ENCODE results near the gene PHLDB2. TPM values are rescaled to one million over a fixed set of nuclear protein-coding genes. Genes with fewer than 3 reads are reported as not detected.
A peak's percentile ranks its signal among the peaks of the same experiment; 100 is the strongest.

PHLDB2 gene
- total and polyA plus RNA-seq, 2 of the 4 experiments (the other 2 are of a cell fraction) = 10.6 to 28.7 TPM

DNA sequence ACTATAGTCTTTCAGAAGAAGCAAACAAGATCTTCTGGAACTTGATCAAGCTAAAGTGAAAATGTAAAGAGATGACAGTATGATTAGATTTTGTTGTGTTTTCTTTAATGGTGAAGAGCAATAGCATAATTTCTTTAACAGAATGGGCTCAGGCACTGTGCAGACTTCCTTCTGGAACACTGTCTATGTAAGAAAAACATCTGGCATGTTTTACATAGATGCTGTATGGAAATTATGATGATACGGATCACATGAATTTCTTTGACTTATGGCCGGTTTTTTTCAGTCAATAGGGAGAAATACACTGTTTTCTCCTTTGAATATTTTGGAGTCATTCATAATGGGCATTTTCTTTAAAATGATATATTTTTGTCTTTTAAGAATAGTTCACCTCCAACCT lies 42.6 kb downstream of the PHLDB2 start:
- no peak overlapping the region for H3K27ac ChIP-seq (ENCODE audit: insufficient read depth, low read length)
- no peak overlapping the region for H2AK9ac ChIP-seq (replicated peaks; ENCODE audit: low read depth, low read length, poor library complexity)
- H4K91ac ChIP-seq (ENCODE audit: insufficient read depth, low read depth, low read length) = peak overlapping the region; percentile 54; the same call in 1 of the 2 replicates
- ATAC-seq (ENCODE audit: low read depth) = no peak
- H2AFZ ChIP-seq (replicated peaks; ENCODE audit: low read length, poor library complexity) = no peak overlapping the region
- no peak overlapping the region for H3K4me3 ChIP-seq (ENCODE audit: insufficient read depth, low read depth, low read length)
- H2BK5ac ChIP-seq (ENCODE audit: low read depth, low read length, poor library complexity, severe bottlenecking) = no peak overlapping the region
- peaks cover 13 to 23% of the 10 kb centered on the region in 2 experiments; a peak in 3 of 4 replicates for H3K79me1 ChIP-seq (ENCODE audit: low read depth in 1 of 2, low read length in 2 of 2)
- H4K8ac ChIP-seq (ENCODE audit: low read depth in 2 of 2, low read length in 2 of 2) = no peak overlapping the region; a peak in 2 of 4 replicates
- H3K9ac ChIP-seq (ENCODE audit: low read depth, low read length) = no peak overlapping the region
- H3K56ac ChIP-seq (ENCODE audit: extremely low read depth, insufficient read depth, low read length) = no peak overlapping the region
- peaks cover 10% of the 10 kb centered on the region for H3K4me1 ChIP-seq (ENCODE audit: control insufficient read depth, insufficient read depth, low read length)
- no peak overlapping the region for H3K18ac ChIP-seq (ENCODE audit: low read depth, low read length)
- H2BK120ac ChIP-seq (ENCODE audit: low read depth, low read length) = peak overlapping the region; percentile 66; the same call in 1 of the 2 replicates
- in situ Hi-C loops (cut with MboI; ENCODE audit: low sequenced_read_pairs) = no loop called here
- CTCF ChIA-PET = no interaction called here
- no peak for DNase-seq
- H2BK15ac ChIP-seq (ENCODE audit: low read depth, low read length) = no peak overlapping the region
- peak overlapping the region; percentile 39; the same call in 1 of the 2 replicates for H4K5ac ChIP-seq (ENCODE audit: low read depth, low read length)
- peaks cover 2% of the 10 kb centered on the region; the same call in 1 of the 2 replicates for H3K9me3 ChIP-seq (ENCODE audit: control insufficient read depth, insufficient read depth, low read length)
- H3K4ac ChIP-seq (ENCODE audit: low read depth, low read length) = peak overlapping the region; percentile 39; the same call in 1 of the 2 replicates
- WGBS, 2 experiments (ENCODE audit: extremely low coverage in 2 of 2, insufficient read length in 1 of 2) = no CpG with 5 or more reads among the region's 2 CpGs
- dilution Hi-C loops (cut with HindIII; ENCODE audit: low sequenced_read_pairs, unreplicated experiment) = no loop called here
- TF ChIP-seq, protein P1, sequence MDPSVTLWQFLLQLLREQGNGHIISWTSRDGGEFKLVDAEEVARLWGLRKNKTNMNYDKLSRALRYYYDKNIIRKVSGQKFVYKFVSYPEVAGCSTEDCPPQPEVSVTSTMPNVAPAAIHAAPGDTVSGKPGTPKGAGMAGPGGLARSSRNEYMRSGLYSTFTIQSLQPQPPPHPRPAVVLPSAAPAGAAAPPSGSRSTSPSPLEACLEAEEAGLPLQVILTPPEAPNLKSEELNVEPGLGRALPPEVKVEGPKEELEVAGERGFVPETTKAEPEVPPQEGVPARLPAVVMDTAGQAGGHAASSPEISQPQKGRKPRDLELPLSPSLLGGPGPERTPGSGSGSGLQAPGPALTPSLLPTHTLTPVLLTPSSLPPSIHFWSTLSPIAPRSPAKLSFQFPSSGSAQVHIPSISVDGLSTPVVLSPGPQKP (IDR thresholded peaks at IDR 0.05; ENCODE audit: borderline replicate concordance, low read depth, low read length) = no peak
- TF ChIP-seq NFE2L2 (IDR thresholded peaks at IDR 0.05; ENCODE audit: low read depth, low read length) = no peak
- no peak for TF ChIP-seq SMC3 (IDR thresholded peaks at IDR 0.05; ENCODE audit: low read depth, low read length)
- TF ChIP-seq RCOR1 (IDR thresholded peaks at IDR 0.05; ENCODE audit: insufficient replicate concordance, low read length) = no peak
- no peak for TF ChIP-seq RAD21 (IDR thresholded peaks at IDR 0.05; ENCODE audit: low read length)
- TF ChIP-seq FOS (IDR thresholded peaks at IDR 0.05; ENCODE audit: low read depth, low read length) = no peak
- TF ChIP-seq, protein P2, sequence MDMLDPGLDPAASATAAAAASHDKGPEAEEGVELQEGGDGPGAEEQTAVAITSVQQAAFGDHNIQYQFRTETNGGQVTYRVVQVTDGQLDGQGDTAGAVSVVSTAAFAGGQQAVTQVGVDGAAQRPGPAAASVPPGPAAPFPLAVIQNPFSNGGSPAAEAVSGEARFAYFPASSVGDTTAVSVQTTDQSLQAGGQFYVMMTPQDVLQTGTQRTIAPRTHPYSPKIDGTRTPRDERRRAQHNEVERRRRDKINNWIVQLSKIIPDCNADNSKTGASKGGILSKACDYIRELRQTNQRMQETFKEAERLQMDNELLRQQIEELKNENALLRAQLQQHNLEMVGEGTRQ (IDR thresholded peaks at IDR 0.05; ENCODE audit: low read depth, low read length) = no peak
- TF ChIP-seq, protein P3, sequence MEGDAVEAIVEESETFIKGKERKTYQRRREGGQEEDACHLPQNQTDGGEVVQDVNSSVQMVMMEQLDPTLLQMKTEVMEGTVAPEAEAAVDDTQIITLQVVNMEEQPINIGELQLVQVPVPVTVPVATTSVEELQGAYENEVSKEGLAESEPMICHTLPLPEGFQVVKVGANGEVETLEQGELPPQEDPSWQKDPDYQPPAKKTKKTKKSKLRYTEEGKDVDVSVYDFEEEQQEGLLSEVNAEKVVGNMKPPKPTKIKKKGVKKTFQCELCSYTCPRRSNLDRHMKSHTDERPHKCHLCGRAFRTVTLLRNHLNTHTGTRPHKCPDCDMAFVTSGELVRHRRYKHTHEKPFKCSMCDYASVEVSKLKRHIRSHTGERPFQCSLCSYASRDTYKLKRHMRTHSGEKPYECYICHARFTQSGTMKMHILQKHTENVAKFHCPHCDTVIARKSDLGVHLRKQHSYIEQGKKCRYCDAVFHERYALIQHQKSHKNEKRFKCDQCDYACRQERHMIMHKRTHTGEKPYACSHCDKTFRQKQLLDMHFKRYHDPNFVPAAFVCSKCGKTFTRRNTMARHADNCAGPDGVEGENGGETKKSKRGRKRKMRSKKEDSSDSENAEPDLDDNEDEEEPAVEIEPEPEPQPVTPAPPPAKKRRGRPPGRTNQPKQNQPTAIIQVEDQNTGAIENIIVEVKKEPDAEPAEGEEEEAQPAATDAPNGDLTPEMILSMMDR (conservative IDR thresholded peaks at IDR 0.05; ENCODE audit: low read depth, low read length) = no peak
- TF ChIP-seq MXI1 (IDR thresholded peaks at IDR 0.05; ENCODE audit: borderline replicate concordance, low read depth, low read length) = no peak
- TF ChIP-seq RFX5 (IDR thresholded peaks at IDR 0.05; ENCODE audit: low read depth, low read length) = no peak
- no peak overlapping the region for H3K4me2 ChIP-seq (ENCODE audit: low read depth, low read length)
- H3K9me1 ChIP-seq (ENCODE audit: insufficient read depth, low read length) = peaks cover 6% of the 10 kb centered on the region; the same call in 1 of the 2 replicates
- H3K36me3 ChIP-seq (ENCODE audit: control insufficient read depth, insufficient read depth, low read length) = no peaks in the 10 kb centered on the region
- peak overlapping the region; percentile 75 for H2BK20ac ChIP-seq (ENCODE audit: low read depth, low read length)
- H3K14ac ChIP-seq (replicated peaks; ENCODE audit: low read depth, low read length) = peak overlapping the region; percentile 73; the same call in 1 of the 2 replicates
- 0 out of 2 replicates have a peak overlapping the region, but pooled peaks have one; percentile 22 for H2AK5ac ChIP-seq (ENCODE audit: low read depth, low read length)
- no peaks in the 10 kb centered on the region for H4K20me1 ChIP-seq (ENCODE audit: insufficient read depth, low read length)
- no peaks in the 10 kb centered on the region for H3K27me3 ChIP-seq (ENCODE audit: control insufficient read depth, insufficient read depth, low read length)
- 0 out of 2 replicates have a peak overlapping the region, but pooled peaks have one; percentile 35 for H3K23ac ChIP-seq (ENCODE audit: low read depth, low read length)
- no TSS peak for BruUV-seq (replicated peaks)
- POLR2A ChIA-PET (ENCODE audit: unreplicated experiment) = no interaction called here
- intact Hi-C loops (cut with micrococcal nuclease) = loop anchor here (5.0 kb wide), 1 partner anchor 36 kb away; no protein-coding TSS in a partner anchor

Data from IMR-90 (cell line).